DOHH2 (cell line): ENCODE data around the gene NPDC1.

ENCODE experiments used
- H3F3A ChIP-seq: fragments of 200-600 bp; sonication (generic), shearing (Covaris generic); 2 replicates; pipeline ENCODE4 v1.6.0; 2016; ENCODE audit warnings: antibody characterized with exemption, mild to moderate bottlenecking; ENCODE audit not compliant: control insufficient read depth, insufficient read depth
- H3K27ac ChIP-seq: fragments of 200-600 bp; sonication (generic); 2 replicates; pipeline ENCODE4 v1.5.1; 2014; ENCODE audit warnings: low read depth, mild to moderate bottlenecking, low read length, moderate library complexity
- H3K27me3 ChIP-seq: fragments of 200-600 bp; sonication (generic); 2 replicates; pipeline ENCODE4 v1.6.1; 2014; ENCODE audit warnings: mild to moderate bottlenecking, low read length, mixed read lengths; ENCODE audit not compliant: control insufficient read depth
- H3K36me3 ChIP-seq: fragments of 200-600 bp; sonication (generic); 2 replicates; pipeline ENCODE4 v1.6.1; 2014; ENCODE audit warnings: mild to moderate bottlenecking, low read length, moderate library complexity, mixed read lengths; ENCODE audit not compliant: control insufficient read depth
- H3K4me1 ChIP-seq: fragments of 200-600 bp; sonication (generic); 2 replicates; pipeline ENCODE4 v1.6.1; 2014; ENCODE audit warnings: mild to moderate bottlenecking, low read length, mixed read lengths; ENCODE audit not compliant: control insufficient read depth
- H3K4me2 ChIP-seq: fragments of 200-600 bp; sonication (generic); 2 replicates; pipeline ENCODE4 v1.6.0; 2014; ENCODE audit warnings: mild to moderate bottlenecking, low read length, moderate library complexity
- H3K4me3 ChIP-seq: fragments of 200-600 bp; sonication (generic); 2 replicates; pipeline ENCODE4 v1.5.1; 2014; ENCODE audit warnings: mild to moderate bottlenecking, low read length, mixed read lengths
- H3K79me2 ChIP-seq: fragments of 200-600 bp; sonication (generic); 2 replicates; pipeline ENCODE4 v1.6.1; 2014; ENCODE audit warnings: mild to moderate bottlenecking, low read length, mixed read lengths; ENCODE audit not compliant: control insufficient read depth
- H3K9me2 ChIP-seq: fragments of 200-600 bp; sonication (generic); replicated peaks from 2 replicates; pipeline ENCODE4 v1.6.1; 2014; ENCODE audit warnings: mild to moderate bottlenecking, low read length, mixed read lengths; ENCODE audit not compliant: control insufficient read depth
- H3K9me3 ChIP-seq: fragments of 200-600 bp; sonication (generic); 2 replicates; pipeline ENCODE4 v1.6.1; 2014; ENCODE audit warnings: antibody characterized with exemption, low read length, mixed read lengths; ENCODE audit not compliant: control insufficient read depth, insufficient read depth
- H4K20me1 ChIP-seq: fragments of 200-600 bp; sonication (generic); 2 replicates; pipeline ENCODE4 v1.6.0; 2014; ENCODE audit warnings: low read depth, mild to moderate bottlenecking, antibody characterized with exemption, low read length, moderate library complexity; ENCODE audit not compliant: control insufficient read depth, insufficient read depth
- CTCF ChIP-seq: fragments of 200-600 bp; sonication (generic); IDR thresholded peaks from one replicate; pipeline ENCODE4 v1.5.1; 2014; ENCODE audit warnings: antibody characterized with exemption, mild to moderate bottlenecking, low read depth, low read length; ENCODE audit not compliant: poor library complexity, severe bottlenecking
- EZH2phosphoT487 ChIP-seq: fragments of 200-600 bp; sonication (generic); IDR thresholded peaks from 2 replicates; pipeline ENCODE4 v1.6.1; 2017; ENCODE audit warnings: borderline replicate concordance, mild to moderate bottlenecking, antibody characterized with exemption, low read length, moderate library complexity, mixed read lengths

The NPDC1 gene

GRCh38 chr9:136997830-136998234, 48.1 kb downstream of the NPDC1 start:
- no peak overlapping the region for H3K27ac ChIP-seq

GRCh38 chr9:136997371-136997770, 48.6 kb downstream of the NPDC1 start:
- H4K20me1 ChIP-seq, result peaks cover 7% of the 10 kb centered on the region; the same call in 1 of the 2 replicates
- TF ChIP-seq EZH2phosphoT487 (no peak), CTCF (no peak)
- peaks cover 28% of the 10 kb centered on the region for H3K27me3 ChIP-seq
- no peak overlapping the region for H3K4me3 ChIP-seq
- no peak overlapping the region for H3K27ac ChIP-seq
- no peaks in the 10 kb centered on the region for H3F3A ChIP-seq
- H3K4me2 ChIP-seq, result no peak overlapping the region
- peaks cover 42% of the 10 kb centered on the region for H3K4me1 ChIP-seq
- H3K9me3 ChIP-seq, result no peaks in the 10 kb centered on the region
- H3K9me2 ChIP-seq, result no peaks in the 10 kb centered on the region
- H3K79me2 ChIP-seq, result peaks cover 10% of the 10 kb centered on the region
- H3K36me3 ChIP-seq, result peaks cover 8% of the 10 kb centered on the region

More at GRCh38 chr9:136997830-136998234, 48.1 kb downstream of the NPDC1 start:
- H3K4me3 ChIP-seq, result no peak overlapping the region
- H3K36me3 ChIP-seq, result peaks cover 8% of the 10 kb centered on the region
- no peaks in the 10 kb centered on the region for H3K9me2 ChIP-seq
- H3F3A ChIP-seq, result no peaks in the 10 kb centered on the region
- TF ChIP-seq EZH2phosphoT487 (no peak), CTCF (no peak)
- H3K9me3 ChIP-seq, result no peaks in the 10 kb centered on the region
- peaks cover 9% of the 10 kb centered on the region for H3K79me2 ChIP-seq
- H3K4me1 ChIP-seq, result peaks cover 41% of the 10 kb centered on the region
- peaks cover 28% of the 10 kb centered on the region for H3K27me3 ChIP-seq
- H4K20me1 ChIP-seq, result peaks cover 6% of the 10 kb centered on the region; the same call in 1 of the 2 replicates
- H3K4me2 ChIP-seq, result no peak overlapping the region

- Histone ChIP-seq H3K36me3 (peaks cover 8% of the 10 kb centered on the region), H3F3A (no peaks in the 10 kb centered on the region), H3K27ac (no peak within 1 kb of the TSS), H3K9me3 (no peaks in the 10 kb centered on the region), H3K79me2 (peaks cover 10% of the 10 kb centered on the region), H3K4me3 (no peak within 1 kb of the TSS), H3K4me2 (peak within 1 kb of the TSS; percentile 38), H3K4me1 (peaks cover 42% of the 10 kb centered on the region), H4K20me1 (peaks cover 7% of the 10 kb centered on the region; the same call in 1 of the 2 replicates), H3K9me2 (no peaks in the 10 kb centered on the region), H3K27me3 (peaks cover 28% of the 10 kb centered on the region)
- TF ChIP-seq CTCF (no peak), EZH2phosphoT487 (no peak)
Observed at GRCh38 chr9:136996361-136997292, 49.4 kb downstream of the NPDC1 start, which contains the start of gene CLIC3. TSS of gene CLIC3 (minus strand) at chr9:136996568. CDS start at chr9:136996543, 25 bp downstream.
